HepG2 (cell line): ENCODE results near the gene THBS1. TPM values are rescaled to one million over a fixed set of nuclear protein-coding genes. Genes with fewer than 3 reads are reported as not detected.

Experiments
- ATAC-seq: fragments of 200-7000 bp; cut with Tn5 transposase; 3 replicates; pipeline ENCODE4 v1.9.1; 2020; ENCODE audit warnings: mild to moderate bottlenecking, moderate library complexity
- BruUV-seq: library from RNA; stranded (reverse); fragments of 400-500 nt; replicated peaks from 2 replicates; lab custom pipeline; 2021; lab: Mats Ljungman, UMichigan
- CTCF ChIA-PET: fragments of 300-600 bp; formaldehyde crosslinking; extraction: SDS; loops from one replicate; lab custom pipeline; 2021; ENCODE audit warnings: low total read pairs, inconsistent platforms, low intra/inter-chr PET ratio; lab: Yijun Ruan, JAX
- POLR2A ChIA-PET: fragments of 350-600 bp; sonication (Branson Sonifier 250); formaldehyde crosslinking; loops from one replicate; lab custom pipeline; 2020; ENCODE audit warnings: antibody characterized with exemption, inconsistent platforms; lab: Yijun Ruan, JAX
- DNase-seq: peaks from one replicate; pipeline ENCODE4 v3.0.0-alpha.2; 2015; ENCODE audit warnings: low spot score
- FAIRE-seq: peaks from 3 replicates; lab custom pipeline; 2011; peaks lifted over from hg19 to GRCh38; lab: Jason Lieb, UNC
- H2AFZ ChIP-seq: one replicate; pipeline ENCODE4 v1.6.1; 2011; ENCODE audit warnings: low read length, inconsistent platforms
- H3K27ac ChIP-seq: fragments of 300-600 bp; 3 replicates; pipeline ENCODE4 v1.8.0; 2011; ENCODE audit warnings: mixed run types, mild to moderate bottlenecking, mixed read lengths, low read length, inconsistent platforms; ENCODE audit not compliant: insufficient read depth; ENCODE audit errors: extremely low read length
- H3K27me3 ChIP-seq, 2 experiments: fragments of 200-600 bp in 1 of 2; 2 replicates in 1 of 2; 3 replicates in 1 of 2; pipeline versions ENCODE4 v1.6.0 to v1.8.0; 2011; ENCODE audit warnings: low read length in 2 of 2, mild to moderate bottlenecking in 2 of 2, moderate library complexity in 2 of 2, inconsistent platforms in 1 of 2; ENCODE audit not compliant: insufficient read depth in 2 of 2, control insufficient read depth in 1 of 2
- H3K36me3 ChIP-seq, 2 experiments: fragments of 200-600 bp in 1 of 2; replicated peaks in 1 of 2; 2 replicates in 1 of 2; 3 replicates in 1 of 2; pipeline versions ENCODE4 v1.5.1 to v1.8.0; 2011; ENCODE audit warnings: low read length in 2 of 2, inconsistent platforms in 1 of 2; ENCODE audit not compliant: insufficient read depth in 2 of 2, control insufficient read depth in 1 of 2
- H3K4me1 ChIP-seq: 2 replicates; pipeline ENCODE4 v1.5.1; 2012; ENCODE audit warnings: low read length, inconsistent platforms; ENCODE audit not compliant: insufficient read depth
- H3K4me2 ChIP-seq: 2 replicates; pipeline ENCODE4 v1.6.0; 2011; ENCODE audit warnings: low read depth, low read length, inconsistent platforms
- H3K4me3 ChIP-seq, 3 experiments: fragments of 200-600 bp in 1 of 3; sonication (generic), shearing (Covaris generic) in 1 of 3; replicated peaks in 1 of 3; 2 replicates each; pipeline ENCODE4 v1.5.1; 2011 to 2016; ENCODE audit warnings: low read length in 3 of 3, inconsistent platforms in 2 of 3, low read depth in 2 of 3, mild to moderate bottlenecking in 2 of 3, control low read depth in 1 of 3, mixed read lengths in 1 of 3; ENCODE audit not compliant: insufficient read depth in 1 of 3
- H3K79me2 ChIP-seq: one replicate; pipeline ENCODE4 v1.6.1; 2011; ENCODE audit warnings: low read length, inconsistent platforms; ENCODE audit not compliant: insufficient read depth
- H3K9ac ChIP-seq: 2 replicates; pipeline ENCODE4 v1.6.0; 2011; ENCODE audit warnings: mild to moderate bottlenecking, low read depth, low read length, inconsistent platforms; ENCODE audit not compliant: insufficient read depth
- H3K9me3 ChIP-seq: 2 replicates; pipeline ENCODE4 v1.5.1; 2012; ENCODE audit warnings: mild to moderate bottlenecking, low read length
- H4K20me1 ChIP-seq: 2 replicates; pipeline ENCODE4 v1.6.0; 2011; ENCODE audit warnings: inconsistent platforms, mild to moderate bottlenecking, low read length, moderate library complexity; ENCODE audit not compliant: insufficient read depth
- DNMT1 ChIP-seq: sonication (generic); formaldehyde crosslinking; IDR thresholded peaks from 2 replicates; pipeline ENCODE4 v1.5.1; 2020; ENCODE audit warnings: mild to moderate bottlenecking, missing genetic modification reagents
- HMG20A ChIP-seq: IDR thresholded peaks from 2 replicates; pipeline ENCODE4 v1.6.1; 2016; ENCODE audit warnings: borderline replicate concordance
- JUN ChIP-seq: sonication (generic); formaldehyde crosslinking; IDR thresholded peaks from 2 replicates; pipeline ENCODE4 v1.4.0; 2020; ENCODE audit warnings: mild to moderate bottlenecking, missing genetic modification reagents
- NFE2L1 ChIP-seq: sonication (generic); formaldehyde crosslinking; IDR thresholded peaks from 2 replicates; pipeline ENCODE4 v1.4.0; 2020; ENCODE audit warnings: missing genetic modification reagents, mild to moderate bottlenecking, borderline replicate concordance
- NFKB2 ChIP-seq: sonication (generic); formaldehyde crosslinking; IDR thresholded peaks from 2 replicates; pipeline ENCODE4 v1.4.0; 2020; ENCODE audit warnings: missing genetic modification reagents, borderline replicate concordance
- ZNF274 ChIP-seq: sonication (generic); formaldehyde crosslinking; IDR thresholded peaks from 2 replicates; pipeline ENCODE4 v1.5.1; 2020; ENCODE audit warnings: mild to moderate bottlenecking, missing genetic modification reagents
- ZNF343 ChIP-seq: sonication (generic); formaldehyde crosslinking; IDR thresholded peaks from 2 replicates; pipeline ENCODE4 v1.4.0; 2020; ENCODE audit warnings: mild to moderate bottlenecking, missing genetic modification reagents
- ZNF44 ChIP-seq: sonication (generic); formaldehyde crosslinking; IDR thresholded peaks from 2 replicates; pipeline ENCODE4 v1.5.1; 2020; ENCODE audit warnings: mild to moderate bottlenecking, missing genetic modification reagents
- ZNF724P ChIP-seq: sonication (generic); formaldehyde crosslinking; IDR thresholded peaks from 2 replicates; pipeline ENCODE4 v1.8.0; 2022; ENCODE audit warnings: missing genetic modification reagents, borderline replicate concordance
- ZNF839 ChIP-seq: sonication (generic); formaldehyde crosslinking; IDR thresholded peaks from 2 replicates; pipeline ENCODE4 v1.4.0; 2020; ENCODE audit warnings: missing genetic modification reagents, mild to moderate bottlenecking, borderline replicate concordance
- WGBS: methylation state at CpG from one replicate; pipeline ENCODE4 v1.1.6; 2017; ENCODE audit warnings: low lambda C conversion rate; 5-methylcytosine and 5-hydroxymethylcytosine counted together
- in situ Hi-C: cut with HindIII; loops from 2 replicates; pipeline ENCODE4 v1.10.0; 2017; ENCODE audit warnings: low pct_unique_long_range_greater_than_20kb; ENCODE audit not compliant: extremely low pct_ligation_motif_present
- intact Hi-C: fragments of 100-400 bp; cut with micrococcal nuclease; formaldehyde crosslinking; loops from one replicate; pipeline ENCODE4 v1.10.0; 2022; ENCODE audit not compliant: unreplicated experiment
- polyA plus RNA-seq, 8 experiments: library from polyadenylated mRNA; depleted of rRNA in 3 of 8; stranded (reverse) in 7 of 8; unstranded in 1 of 8; fragments of >200 nt; fragmentation: Illumina TruSeq in 4 of 8; extraction: Trizol in 4 of 8; gene quantifications; 2 replicates each; pipeline versions ENCODE4 v1.2.1 to v1.2.3, GENCODE V29; 2011 to 2016; ENCODE audit warnings: low read depth in 4 of 8, missing spikeins in 1 of 8, mixed read lengths in 1 of 8; ENCODE audit not compliant: insufficient read depth in 1 of 8
- total RNA-seq, 5 experiments: library from RNA; depleted of rRNA; stranded (reverse); fragments of >200 nt; fragmentation: Illumina TruSeq; extraction: Trizol; gene quantifications; 2 replicates each; pipeline ENCODE4 v1.2.3, GENCODE V29; 2016; ENCODE audit warnings: low read depth in 1 of 5
- TF ChIP-seq, protein P1 (sequence below), 2 experiments: fragments of 450-650 bp in 1 of 2; sonication (generic) in 1 of 2; formaldehyde crosslinking; IDR thresholded peaks; 2 replicates each; pipeline versions ENCODE4 v1.5.0 to v1.8.0; 2020 to 2022; ENCODE audit warnings: mild to moderate bottlenecking in 1 of 2, missing genetic modification reagents in 1 of 2

Gene THBS1
- total and polyA plus RNA-seq, 2 of the 13 experiments (the other 11 are each of a cell fraction or from before 2014, with no cell fraction given): 54.7 to 67.1 TPM

- Histone ChIP-seq H3K4me3 (no peak overlapping the region), H3K27me3 (no peaks in the 10 kb centered on the region), H3K9me3 (no peaks in the 10 kb centered on the region)
- POLR2A ChIA-PET: no interaction called here
- intact Hi-C loops: no loop called here
- TF ChIP-seq JUN (CRISPR knock-in tag): no peak
- TF ChIP-seq HMG20A: no peak
- TF ChIP-seq ZNF343 (CRISPR knock-in tag): no peak
- no peak for TF ChIP-seq ZNF274
- TF ChIP-seq NFE2L1: no peak
- TF ChIP-seq, all 625 proteins: peak for 0
- H3K9ac ChIP-seq: no peak overlapping the region
- no peak overlapping the region for H2AFZ ChIP-seq
- CTCF ChIA-PET: no interaction called here
- H3K27ac ChIP-seq: no peak overlapping the region
- no peaks in the 10 kb centered on the region for H3K79me2 ChIP-seq
- WGBS: 28% methylated on average over 6 of the region's 6 CpGs
- no TSS peak for BruUV-seq
- FAIRE-seq (no peak), DNase-seq (no peak), ATAC-seq (no peak)
- no peaks in the 10 kb centered on the region for H3K36me3 ChIP-seq
- no peaks in the 10 kb centered on the region for H4K20me1 ChIP-seq
- in situ Hi-C loops: no loop called here
- no peaks in the 10 kb centered on the region for H3K4me1 ChIP-seq
- no peak overlapping the region for H3K4me2 ChIP-seq
These were observed 36.0 kb downstream of the THBS1 start for GRCh38 chr15:39616731-39617455.

DNA sequence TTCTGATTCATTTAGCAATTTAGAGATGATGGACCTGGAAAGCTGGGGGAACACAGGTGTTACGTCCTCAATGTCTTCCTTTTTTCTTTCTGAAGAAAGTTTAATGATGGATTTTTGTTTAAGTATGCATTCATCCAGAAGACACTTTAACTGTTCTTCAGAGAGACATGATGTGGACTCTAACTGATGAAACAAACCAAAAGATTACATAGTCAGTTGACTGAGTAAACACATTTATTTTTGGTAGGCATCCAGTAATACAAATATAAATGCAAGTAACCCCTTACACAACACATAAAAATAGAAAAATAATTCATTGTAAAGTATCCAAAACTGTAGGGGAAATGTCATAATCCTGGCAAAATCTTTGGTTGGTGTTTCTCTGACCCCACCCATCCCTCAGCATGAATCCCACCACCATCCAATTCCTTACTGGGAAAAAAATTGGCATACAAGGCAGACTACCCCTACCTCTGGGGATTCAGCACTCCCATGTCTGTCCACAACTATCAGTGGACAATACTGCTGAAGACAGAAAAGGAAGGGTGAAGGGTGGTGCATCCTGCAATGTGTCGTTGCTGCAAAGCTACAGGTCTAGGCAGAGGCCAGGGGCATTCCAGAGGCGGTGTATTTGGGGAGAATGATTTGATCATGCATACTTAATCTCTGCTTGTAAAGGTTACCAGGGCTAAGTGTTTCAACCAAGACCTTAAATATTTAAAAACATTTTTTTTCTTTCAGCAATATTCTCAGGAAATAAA lies 37.4 kb downstream of the THBS1 start:
- no TSS peak for BruUV-seq

More for the DNA sequence above, 37.4 kb downstream of the THBS1 start:
- no peak for FAIRE-seq
- Histone ChIP-seq H3K79me2 (no peaks in the 10 kb centered on the region), H4K20me1 (no peaks in the 10 kb centered on the region), H3K4me3 (no peak overlapping the region), H3K36me3 (no peaks in the 10 kb centered on the region), H3K4me2 (no peak overlapping the region), H3K4me1 (no peaks in the 10 kb centered on the region; the same call in 1 of the 2 replicates), H3K9me3 (no peaks in the 10 kb centered on the region), H2AFZ (no peak overlapping the region)
- intact Hi-C loops (no loop called here), in situ Hi-C loops (no loop called here)
- CTCF ChIA-PET: no interaction called here
- POLR2A ChIA-PET: no interaction called here
- ATAC-seq: no peak
- TF ChIP-seq ZNF724P (CRISPR knock-in tag) (no peak), ZNF44 (CRISPR knock-in tag) (no peak), NFKB2 (CRISPR knock-in tag) (no peak), DNMT1 (CRISPR knock-in tag) (no peak), ZNF839 (no peak)
- TF ChIP-seq, protein P1, sequence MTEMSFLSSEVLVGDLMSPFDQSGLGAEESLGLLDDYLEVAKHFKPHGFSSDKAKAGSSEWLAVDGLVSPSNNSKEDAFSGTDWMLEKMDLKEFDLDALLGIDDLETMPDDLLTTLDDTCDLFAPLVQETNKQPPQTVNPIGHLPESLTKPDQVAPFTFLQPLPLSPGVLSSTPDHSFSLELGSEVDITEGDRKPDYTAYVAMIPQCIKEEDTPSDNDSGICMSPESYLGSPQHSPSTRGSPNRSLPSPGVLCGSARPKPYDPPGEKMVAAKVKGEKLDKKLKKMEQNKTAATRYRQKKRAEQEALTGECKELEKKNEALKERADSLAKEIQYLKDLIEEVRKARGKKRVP (CRISPR knock-in tag; IDR thresholded peaks at IDR 0.05): peak in 1 of 2 experiments; percentile 64; a peak in 2 of 4 replicates
- TF ChIP-seq, all 625 proteins: peak for 1
- Histone ChIP-seq H3K27ac (no peak overlapping the region), H3K9ac (no peak overlapping the region), H3K27me3 (no peaks in the 10 kb centered on the region)
- no peak for DNase-seq
- 22% methylated on average over 3 of the region's 3 CpGs for WGBS
